PC-9 (cell line): ENCODE data around the gene FOXN1. TPM values are rescaled to one million over a fixed set of nuclear protein-coding genes. Genes with fewer than 3 reads are reported as not detected.
"Not testable (repeated sequence)": the region's sequence is repeated elsewhere in the genome, so short reads cannot be mapped to it uniquely, and the experiment has no call there.

ENCODE experiments used
- BruUV-seq: library from RNA; stranded (reverse); fragments of 400-500 nt; replicated peaks from 2 replicates; lab custom pipeline; 2021; lab: Mats Ljungman, UMichigan
- CTCF ChIA-PET: fragments of 300-600 bp; sonication (Branson Sonifier 250); formaldehyde crosslinking; loops from one replicate; lab custom pipeline; 2022; ENCODE audit warnings: antibody characterized with exemption; lab: Charles Lee
- POLR2A ChIA-PET: fragments of 300-600 bp; sonication (Branson Sonifier 250); formaldehyde crosslinking; loops from one replicate; lab custom pipeline; 2022; ENCODE audit warnings: antibody characterized with exemption; ENCODE audit not compliant: unreplicated experiment; lab: Charles Lee
- DNase-seq, 2 experiments: peaks; one replicate each; pipeline versions ENCODE4 v3.0.0 to v3.0.0-alpha.2; 2015 to 2022; ENCODE audit warnings: mixed read lengths in 1 of 2
- H2AFZ ChIP-seq: fragments of 200-600 bp; sonication (generic); 2 replicates; pipeline ENCODE4 v1.8.1; 2017; ENCODE audit warnings: antibody characterized with exemption
- H3F3A ChIP-seq: fragments of 200-600 bp; sonication (generic); 2 replicates; pipeline ENCODE4 v1.8.1; 2017; ENCODE audit warnings: antibody characterized with exemption, mild to moderate bottlenecking, low read depth; ENCODE audit not compliant: insufficient read depth
- H3K27ac ChIP-seq: fragments of 200-600 bp; sonication (generic); 2 replicates; pipeline ENCODE4 v1.6.1; 2016; ENCODE audit warnings: mixed run types
- H3K27me3 ChIP-seq: fragments of 200-600 bp; sonication (generic); 2 replicates; pipeline ENCODE4 v1.6.1; 2016; ENCODE audit warnings: low read depth, mixed run types; ENCODE audit not compliant: insufficient read depth
- H3K36me3 ChIP-seq: fragments of 200-600 bp; sonication (generic); 2 replicates; pipeline ENCODE4 v1.6.1; 2016; ENCODE audit warnings: low read depth, mixed run types
- H3K4me1 ChIP-seq: fragments of 200-600 bp; sonication (generic); replicated peaks from 2 replicates; pipeline ENCODE4 v1.6.1; 2016; ENCODE audit warnings: mixed run types; ENCODE audit not compliant: insufficient read depth
- H3K4me2 ChIP-seq: fragments of 200-600 bp; sonication (generic); 2 replicates; pipeline ENCODE4 v1.6.1; 2017; ENCODE audit warnings: mixed run types
- H3K4me3 ChIP-seq: fragments of 200-600 bp; sonication (generic); 2 replicates; pipeline ENCODE4 v1.6.1; 2016; ENCODE audit warnings: mixed run types
- H3K79me2 ChIP-seq: fragments of 200-600 bp; sonication (generic); 2 replicates; pipeline ENCODE4 v1.6.1; 2017; ENCODE audit warnings: low read depth, mixed run types
- H3K9me2 ChIP-seq: fragments of 200-600 bp; sonication (generic); 2 replicates; pipeline ENCODE4 v1.8.1; 2017; ENCODE audit warnings: mild to moderate bottlenecking; ENCODE audit not compliant: insufficient read depth
- H3K9me3 ChIP-seq: fragments of 200-600 bp; sonication (generic); 2 replicates; pipeline ENCODE4 v1.8.1; 2016; ENCODE audit warnings: low read depth; ENCODE audit not compliant: insufficient read depth
- H4K20me1 ChIP-seq: fragments of 200-600 bp; sonication (generic); 2 replicates; pipeline ENCODE4 v1.8.1; 2017; ENCODE audit not compliant: insufficient read depth
- EZH2 ChIP-seq: fragments of 200-600 bp; sonication (generic); IDR thresholded peaks from 2 replicates; pipeline ENCODE4 v1.8.0; 2017; ENCODE audit warnings: antibody characterized with exemption, low read depth
- intact Hi-C: fragments of 100-400 bp; cut with micrococcal nuclease; formaldehyde crosslinking; loops from one replicate; pipeline ENCODE4 v1.10.0; 2022; ENCODE audit not compliant: unreplicated experiment
- total RNA-seq: library from RNA; stranded (reverse); gene quantifications from 2 replicates; pipeline ENCODE4 v1.2.3, GENCODE V29; 2021
- TF ChIP-seq, protein P1 (sequence below): fragments of 200-600 bp; sonication (generic); conservative IDR thresholded peaks from 2 replicates; pipeline ENCODE4 v1.6.1; 2017; ENCODE audit warnings: mixed run types, antibody characterized with exemption, mild to moderate bottlenecking, moderate library complexity

FOXN1 gene
- total RNA-seq, 1 experiment from 2014 or later: not detected

- H3F3A ChIP-seq: peaks cover 15% of the 10 kb centered on the region; the same call in 1 of the 2 replicates
- BruUV-seq: no TSS peak
- intact Hi-C loops: no loop called here
- no peak overlapping the region for H2AFZ ChIP-seq
- no peaks in the 10 kb centered on the region for H3K9me3 ChIP-seq
- no peak overlapping the region for H3K4me2 ChIP-seq
- POLR2A ChIA-PET: no interaction called here
- H3K9me2 ChIP-seq: no peaks in the 10 kb centered on the region
- no peak overlapping the region for H3K4me3 ChIP-seq
- CTCF ChIA-PET: no interaction called here
- DNase-seq: no peak
- H3K27ac ChIP-seq: no peak overlapping the region
- no peaks in the 10 kb centered on the region for H3K27me3 ChIP-seq
- H3K4me1 ChIP-seq: peaks cover 21% of the 10 kb centered on the region
- peaks cover 11% of the 10 kb centered on the region for H3K79me2 ChIP-seq
- H3K36me3 ChIP-seq: 0 out of 2 replicates have a peak, but pooled peaks cover 4% of the 10 kb centered on the region
- TF ChIP-seq EZH2: no peak
- TF ChIP-seq, protein P1, sequence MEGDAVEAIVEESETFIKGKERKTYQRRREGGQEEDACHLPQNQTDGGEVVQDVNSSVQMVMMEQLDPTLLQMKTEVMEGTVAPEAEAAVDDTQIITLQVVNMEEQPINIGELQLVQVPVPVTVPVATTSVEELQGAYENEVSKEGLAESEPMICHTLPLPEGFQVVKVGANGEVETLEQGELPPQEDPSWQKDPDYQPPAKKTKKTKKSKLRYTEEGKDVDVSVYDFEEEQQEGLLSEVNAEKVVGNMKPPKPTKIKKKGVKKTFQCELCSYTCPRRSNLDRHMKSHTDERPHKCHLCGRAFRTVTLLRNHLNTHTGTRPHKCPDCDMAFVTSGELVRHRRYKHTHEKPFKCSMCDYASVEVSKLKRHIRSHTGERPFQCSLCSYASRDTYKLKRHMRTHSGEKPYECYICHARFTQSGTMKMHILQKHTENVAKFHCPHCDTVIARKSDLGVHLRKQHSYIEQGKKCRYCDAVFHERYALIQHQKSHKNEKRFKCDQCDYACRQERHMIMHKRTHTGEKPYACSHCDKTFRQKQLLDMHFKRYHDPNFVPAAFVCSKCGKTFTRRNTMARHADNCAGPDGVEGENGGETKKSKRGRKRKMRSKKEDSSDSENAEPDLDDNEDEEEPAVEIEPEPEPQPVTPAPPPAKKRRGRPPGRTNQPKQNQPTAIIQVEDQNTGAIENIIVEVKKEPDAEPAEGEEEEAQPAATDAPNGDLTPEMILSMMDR: no peak
- H4K20me1 ChIP-seq: no peaks in the 10 kb centered on the region
These were observed 67.9 kb downstream of the FOXN1 start for GRCh38 chr17:28573966-28574480.

DNA sequence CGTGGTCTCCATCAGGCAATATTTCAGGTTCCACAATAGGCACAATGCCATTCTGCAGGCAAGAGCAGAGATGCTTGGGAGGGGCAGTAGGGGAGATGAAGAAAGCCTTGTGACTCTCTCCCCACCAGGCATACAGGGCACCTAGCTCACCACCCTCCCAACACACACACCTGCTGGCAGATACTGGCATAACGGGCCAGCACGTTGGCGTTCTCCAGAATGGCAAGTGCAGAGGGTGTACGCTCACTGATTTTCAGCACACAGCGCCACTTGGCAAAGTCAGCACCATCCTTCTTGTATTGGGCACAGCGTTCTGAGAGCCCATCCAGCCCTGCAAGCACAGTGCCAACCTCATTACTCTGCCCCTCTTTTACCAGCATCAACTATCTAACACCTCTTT lies 68.4 kb downstream of the FOXN1 start:
- BruUV-seq: no TSS peak
- Histone ChIP-seq H3K4me1 (peaks cover 21% of the 10 kb centered on the region), H3K4me2 (no peak overlapping the region), H3K27ac (no peak overlapping the region), H3K4me3 (no peak overlapping the region), H3K27me3 (no peaks in the 10 kb centered on the region), H3K36me3 (0 out of 2 replicates have a peak, but pooled peaks cover 4% of the 10 kb centered on the region), H3K9me2 (no peaks in the 10 kb centered on the region), H2AFZ (no peak overlapping the region), H3F3A (peaks cover 15% of the 10 kb centered on the region; the same call in 1 of the 2 replicates), H3K9me3 (no peaks in the 10 kb centered on the region), H4K20me1 (no peaks in the 10 kb centered on the region), H3K79me2 (peaks cover 11% of the 10 kb centered on the region)
- POLR2A ChIA-PET: no interaction called here
- DNase-seq: no peak
- TF ChIP-seq EZH2: no peak
- TF ChIP-seq, protein P1: no peak; the same call in 1 of the 2 replicates
- CTCF ChIA-PET: no interaction called here
- intact Hi-C loops: no loop called here

DNA sequence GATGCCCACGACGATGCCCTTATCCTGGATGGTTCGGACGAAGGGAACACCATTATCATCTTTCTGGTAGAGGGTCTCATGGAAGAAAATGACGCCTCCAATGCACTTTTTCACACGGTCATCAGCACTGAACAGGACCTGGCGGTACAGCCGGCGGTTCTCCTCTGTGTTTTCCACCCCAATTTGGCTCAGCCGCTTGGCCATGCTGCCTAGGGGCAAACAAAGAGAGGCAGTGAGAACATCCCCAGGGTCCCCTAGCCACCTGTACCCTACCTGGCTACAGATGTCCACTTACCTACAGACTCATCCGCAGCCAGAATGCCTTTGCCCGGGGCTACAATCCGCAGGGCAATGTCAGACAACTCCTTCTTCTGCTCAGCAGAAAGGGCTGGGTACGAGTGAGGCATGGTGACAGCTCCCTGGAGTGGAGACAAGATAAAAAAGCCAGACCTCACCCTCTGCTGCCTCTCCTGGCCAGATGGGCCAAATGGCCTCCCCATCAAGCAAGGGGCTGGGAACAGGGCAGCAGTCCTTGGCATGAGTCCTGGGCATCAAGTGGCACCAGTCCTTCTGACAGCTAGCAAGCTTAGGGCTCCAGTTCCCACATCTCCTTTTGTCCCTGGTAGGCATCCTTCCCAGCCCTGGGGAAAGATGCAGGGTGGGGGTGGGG lies 69.1 kb downstream of the FOXN1 start:
- no peak overlapping the region for H3K4me2 ChIP-seq
- no peak for DNase-seq
- no peak for TF ChIP-seq EZH2
- TF ChIP-seq, protein P1: no peak
- no peaks in the 10 kb centered on the region for H3K9me3 ChIP-seq
- H3F3A ChIP-seq: peaks cover 15% of the 10 kb centered on the region; the same call in 1 of the 2 replicates
- CTCF ChIA-PET: interaction anchor here (0.5 kb wide), 1 partner anchor 770 kb away, joined by 5 read pairs; no protein-coding TSS in a partner anchor
- no peaks in the 10 kb centered on the region for H3K27me3 ChIP-seq
- no peaks in the 10 kb centered on the region for H4K20me1 ChIP-seq
- BruUV-seq: no TSS peak
- H3K4me3 ChIP-seq: no peak overlapping the region
- intact Hi-C loops: no loop called here
- no peak overlapping the region for H2AFZ ChIP-seq
- H3K4me1 ChIP-seq: peaks cover 14% of the 10 kb centered on the region
- peaks cover 9% of the 10 kb centered on the region for H3K79me2 ChIP-seq
- no peak overlapping the region for H3K27ac ChIP-seq
- H3K36me3 ChIP-seq: 0 out of 2 replicates have a peak, but pooled peaks cover 4% of the 10 kb centered on the region
- POLR2A ChIA-PET: no interaction called here
- H3K9me2 ChIP-seq: no peaks in the 10 kb centered on the region

- DNase-seq, H3K27me3 ChIP-seq, POLR2A ChIA-PET, H3K79me2 ChIP-seq, CTCF ChIA-PET, H3K36me3 ChIP-seq, H3K4me2 ChIP-seq, H3K4me3 ChIP-seq, BruUV-seq, H3K9me2 ChIP-seq, intact Hi-C loops, H4K20me1 ChIP-seq, H2AFZ ChIP-seq, H3K27ac ChIP-seq, H3K9me3 ChIP-seq: not testable (repeated sequence)
- Histone ChIP-seq H3F3A (peaks cover 15% of the 10 kb centered on the region; the same call in 1 of the 2 replicates), H3K4me1 (peaks cover 10% of the 10 kb centered on the region)
These were observed 69.9 kb downstream of the FOXN1 start for GRCh38 chr17:28576016-28576415.
